ENCODE data around the gene DHDH.

The DHDH gene

DNA sequence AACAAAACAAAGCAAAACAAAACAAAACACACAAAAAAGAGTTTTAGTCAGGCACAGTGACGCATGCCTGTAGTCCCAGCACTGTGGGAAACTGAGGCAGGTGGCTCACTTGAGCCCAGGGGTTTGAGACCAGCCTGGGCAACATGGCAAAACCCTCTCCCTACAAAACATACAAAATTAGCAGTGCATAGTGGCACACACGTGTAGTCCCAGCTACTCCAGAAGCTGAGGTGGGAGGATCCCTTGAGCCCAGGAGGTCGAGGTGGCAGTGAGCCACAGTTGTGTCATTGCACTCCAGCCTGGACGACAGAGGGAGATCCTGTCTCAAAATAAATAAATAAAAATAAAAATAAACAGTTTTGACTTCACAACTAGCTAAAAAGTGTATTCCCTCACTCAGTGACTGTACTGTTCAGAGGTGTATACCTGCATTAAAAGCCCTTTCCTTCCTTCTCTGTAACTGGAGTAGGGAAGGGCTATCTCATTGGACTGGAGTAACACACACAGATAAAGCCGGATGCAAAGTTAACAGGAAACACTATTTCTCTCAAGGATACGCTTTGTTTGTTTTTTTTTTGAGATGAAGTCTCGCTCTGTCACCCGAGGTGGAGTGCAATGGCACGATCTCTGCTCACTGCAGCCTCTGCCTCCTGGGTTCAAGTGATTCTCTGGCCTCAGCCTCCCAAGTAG lies 17.5 kb downstream of the DHDH start:
- DNase-seq, result no peak

DNA sequence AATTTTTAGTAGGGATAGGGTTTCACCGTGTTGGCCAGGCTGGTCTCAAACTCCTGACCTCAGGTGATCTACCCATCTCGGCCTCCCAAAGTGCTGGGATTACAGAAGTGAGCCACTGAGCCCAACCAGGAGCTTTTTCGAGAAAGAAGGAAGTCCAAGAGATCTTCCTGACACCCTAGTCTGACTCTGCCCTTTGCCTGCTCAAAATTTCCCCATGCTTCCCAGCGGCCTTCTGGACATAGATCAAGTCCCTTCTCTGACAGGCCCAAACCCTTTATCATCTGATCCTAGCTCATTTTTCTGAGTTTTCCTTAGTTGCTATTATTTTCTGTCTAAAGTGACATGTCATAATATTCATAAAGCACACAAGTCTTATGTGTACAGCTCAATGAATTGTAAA lies 19.6 kb downstream of the DHDH start:
- DNase-seq, result no peak

DNA sequence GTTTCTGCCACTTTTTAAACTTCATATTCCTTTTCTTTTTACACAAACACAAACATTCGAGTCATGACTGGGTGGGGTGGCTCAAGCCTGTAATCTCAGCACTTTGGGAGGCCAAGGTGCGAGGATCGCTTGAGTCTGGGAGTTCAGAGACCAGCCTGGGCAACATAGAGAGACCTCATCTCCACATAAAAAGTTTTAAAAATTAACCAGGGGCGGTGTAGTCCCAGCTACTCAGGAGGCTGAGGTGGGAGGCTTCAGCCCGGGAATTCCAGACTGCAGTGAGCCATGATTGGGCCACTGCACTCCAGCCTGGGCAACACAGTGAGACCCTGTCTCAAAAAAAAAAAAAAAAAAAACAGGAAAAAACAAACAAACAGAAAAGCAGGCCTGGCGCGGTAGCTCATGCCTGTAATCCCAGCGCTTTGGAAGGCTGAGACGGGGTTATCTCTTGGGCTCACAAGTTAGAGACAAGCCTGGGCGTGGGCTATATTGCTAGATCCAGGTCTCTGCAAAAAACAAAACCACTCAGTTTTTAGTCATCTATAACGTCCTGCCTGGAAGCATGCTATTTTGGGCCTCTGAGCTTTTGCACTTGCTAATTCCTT lies 20.6 kb downstream of the DHDH start:
- DNase-seq, result no peak

DNA sequence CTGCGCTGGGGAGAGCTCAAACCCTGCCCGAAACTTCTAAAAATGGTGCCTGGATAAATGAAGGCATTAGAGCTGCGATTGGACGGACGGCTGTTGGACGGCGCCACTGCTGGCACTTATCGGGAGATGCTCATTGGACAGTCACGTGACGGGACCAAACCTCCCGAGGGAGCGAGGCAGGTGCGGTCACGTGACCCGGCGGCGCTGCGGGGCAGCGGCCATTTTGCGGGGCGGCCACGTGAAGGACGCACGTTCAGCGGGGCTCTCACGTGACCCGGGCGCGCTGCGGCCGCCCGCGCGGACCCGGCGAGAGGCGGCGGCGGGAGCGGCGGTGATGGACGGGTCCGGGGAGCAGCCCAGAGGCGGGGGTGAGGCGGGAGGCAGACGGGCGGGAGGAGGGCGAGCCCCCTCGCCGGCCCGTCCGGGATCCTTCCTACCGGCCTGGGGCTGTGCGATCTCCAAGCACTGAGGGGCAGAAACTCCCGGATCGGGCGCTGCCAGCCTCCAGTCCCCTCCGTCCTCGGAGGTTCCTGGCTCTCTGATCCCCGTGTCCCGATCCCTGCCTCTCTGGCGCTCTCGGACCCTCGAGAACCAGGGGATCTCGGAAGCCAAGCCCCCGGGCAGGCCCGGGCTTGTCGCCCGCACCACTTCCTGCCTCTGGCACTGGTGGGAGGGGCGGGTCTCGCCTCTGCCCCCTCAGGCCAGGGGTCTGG lies 21.3 kb downstream of the DHDH start, which contains the start of gene BAX:
Gene BAX (plus strand): TSS at position 281 of the 713 bp plus-strand sequence. CDS start 54 bp downstream, at position 335.
- peak; percentile 98 for DNase-seq

DNA sequence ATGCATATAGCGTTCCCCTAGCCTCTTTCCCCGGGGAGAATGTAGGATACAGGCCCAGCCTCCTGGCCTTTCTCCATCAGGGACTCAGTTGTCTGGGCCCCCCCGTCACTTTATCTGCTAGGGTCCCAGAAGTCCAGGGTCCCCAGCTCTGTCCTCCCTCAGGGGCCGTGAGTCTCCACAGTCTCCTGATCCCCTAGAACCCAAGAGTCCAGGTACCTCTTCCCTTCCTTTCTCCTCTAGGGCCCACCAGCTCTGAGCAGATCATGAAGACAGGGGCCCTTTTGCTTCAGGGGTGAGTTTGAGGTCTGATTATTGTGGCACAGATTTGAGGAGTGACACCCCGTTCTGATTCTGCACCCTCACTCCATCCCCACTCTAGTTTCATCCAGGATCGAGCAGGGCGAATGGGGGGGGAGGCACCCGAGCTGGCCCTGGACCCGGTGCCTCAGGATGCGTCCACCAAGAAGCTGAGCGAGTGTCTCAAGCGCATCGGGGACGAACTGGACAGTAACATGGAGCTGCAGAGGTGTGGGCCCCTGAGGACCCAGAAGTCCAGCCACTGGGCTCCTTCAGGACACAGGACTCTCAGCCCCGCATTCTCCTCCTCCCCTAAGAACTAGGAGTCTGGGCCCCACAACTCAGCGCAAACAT lies 21.9 kb downstream of the DHDH start:
- DNase-seq, result no peak

DNA sequence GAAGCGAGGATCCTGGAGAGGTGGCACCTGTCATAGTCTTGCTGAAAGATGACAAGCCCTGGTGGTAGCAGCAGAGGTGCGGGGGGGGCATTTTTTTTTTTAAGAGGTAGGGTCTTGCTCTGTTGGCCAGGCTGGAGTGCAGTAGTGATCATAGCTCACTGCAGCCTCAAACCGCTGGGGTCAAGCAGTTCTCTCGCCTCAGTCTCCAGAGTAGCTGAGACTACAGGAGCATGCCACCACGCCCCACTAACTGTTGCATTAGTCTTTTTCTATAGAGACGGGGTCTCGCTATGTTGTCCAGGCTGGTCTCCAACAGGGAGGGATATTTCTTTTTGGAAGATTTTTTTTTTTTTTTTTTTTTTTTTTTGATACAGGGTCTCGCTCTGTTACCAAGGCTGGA lies 24.5 kb downstream of the DHDH start:
- DNase-seq, result no peak

DNA sequence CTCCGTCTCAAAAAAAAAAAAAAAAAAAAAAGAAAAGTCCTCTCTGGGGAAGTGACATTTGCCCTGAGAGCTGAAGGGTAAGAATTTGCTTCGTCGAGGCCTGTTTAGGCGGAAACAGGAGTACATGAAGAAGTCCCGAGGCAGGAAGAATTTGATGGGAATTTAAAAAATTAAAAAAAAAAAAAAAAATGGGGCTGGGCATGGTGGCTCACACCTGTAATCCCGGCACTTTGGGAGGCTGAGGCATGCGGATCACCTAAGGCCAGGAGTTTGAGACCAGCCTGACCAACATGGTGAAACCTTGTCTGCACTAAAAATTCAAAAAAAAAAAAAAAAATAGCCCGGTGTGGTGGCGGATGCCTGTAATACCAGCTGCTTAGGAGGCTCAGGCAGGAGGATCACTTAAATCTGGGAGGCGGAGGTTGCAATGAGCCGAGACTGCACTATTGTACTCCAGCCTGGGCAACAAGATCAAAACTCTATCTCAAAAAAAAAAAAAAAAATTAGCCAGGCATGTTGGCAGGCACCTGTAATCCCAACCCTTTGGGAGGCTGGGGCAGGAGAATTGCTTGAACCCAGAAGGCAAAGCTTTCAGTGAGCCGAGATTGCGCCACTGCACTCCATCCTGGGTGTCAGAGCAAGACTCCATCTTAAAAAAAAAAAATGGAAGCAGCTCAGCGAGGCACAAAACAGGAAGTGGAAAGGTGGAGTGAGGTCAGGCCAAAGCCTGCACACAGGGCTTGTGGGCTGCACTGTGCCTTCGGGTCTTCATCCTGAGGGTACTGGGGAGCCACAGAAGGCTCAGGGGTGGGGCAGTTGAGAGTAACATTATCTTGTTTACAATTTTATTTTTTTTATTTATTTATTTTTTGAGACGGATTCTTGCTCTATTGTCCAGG lies 26.1 kb downstream of the DHDH start:
- DNase-seq, result no peak

DNA sequence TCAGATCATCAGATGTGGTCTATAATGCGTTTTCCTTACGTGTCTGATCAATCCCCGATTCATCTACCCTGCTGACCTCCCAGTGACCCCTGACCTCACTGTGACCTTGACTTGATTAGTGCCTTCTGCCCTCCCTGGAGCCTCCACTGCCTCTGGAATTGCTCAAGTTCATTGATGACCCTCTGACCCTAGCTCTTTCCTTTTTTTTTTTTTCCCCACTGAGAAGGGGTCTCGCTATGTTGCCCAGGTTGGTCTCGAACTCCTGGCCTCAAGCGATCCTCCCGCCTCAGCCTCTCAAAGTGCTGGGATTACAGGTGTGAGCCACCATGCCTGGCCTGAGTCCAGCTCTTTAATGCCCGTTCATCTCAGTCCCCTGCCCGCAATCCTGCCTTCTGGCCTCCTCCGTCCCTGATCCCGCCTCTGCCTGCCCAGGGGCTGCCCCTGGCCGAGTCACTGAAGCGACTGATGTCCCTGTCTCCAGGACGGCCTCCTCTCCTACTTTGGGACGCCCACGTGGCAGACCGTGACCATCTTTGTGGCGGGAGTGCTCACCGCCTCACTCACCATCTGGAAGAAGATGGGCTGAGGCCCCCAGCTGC lies 27.7 kb downstream of the DHDH start:
- DNase-seq, result no peak

DNA sequence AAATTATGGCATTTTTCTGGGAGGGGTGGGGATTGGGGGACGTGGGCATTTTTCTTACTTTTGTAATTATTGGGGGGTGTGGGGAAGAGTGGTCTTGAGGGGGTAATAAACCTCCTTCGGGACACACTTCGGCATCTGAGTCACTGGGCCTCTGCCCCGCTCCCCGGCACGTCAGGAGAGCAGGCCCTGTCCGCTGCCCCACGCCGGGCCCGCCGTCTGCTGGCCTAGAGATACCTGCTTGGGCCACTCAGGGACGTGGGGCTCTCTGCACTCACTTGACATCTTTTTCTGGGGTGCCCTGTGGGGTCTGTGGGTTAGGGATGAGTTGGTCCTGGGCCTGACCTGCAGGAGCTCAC lies 28.2 kb downstream of the DHDH start:
- DNase-seq, result no peak

DNA sequence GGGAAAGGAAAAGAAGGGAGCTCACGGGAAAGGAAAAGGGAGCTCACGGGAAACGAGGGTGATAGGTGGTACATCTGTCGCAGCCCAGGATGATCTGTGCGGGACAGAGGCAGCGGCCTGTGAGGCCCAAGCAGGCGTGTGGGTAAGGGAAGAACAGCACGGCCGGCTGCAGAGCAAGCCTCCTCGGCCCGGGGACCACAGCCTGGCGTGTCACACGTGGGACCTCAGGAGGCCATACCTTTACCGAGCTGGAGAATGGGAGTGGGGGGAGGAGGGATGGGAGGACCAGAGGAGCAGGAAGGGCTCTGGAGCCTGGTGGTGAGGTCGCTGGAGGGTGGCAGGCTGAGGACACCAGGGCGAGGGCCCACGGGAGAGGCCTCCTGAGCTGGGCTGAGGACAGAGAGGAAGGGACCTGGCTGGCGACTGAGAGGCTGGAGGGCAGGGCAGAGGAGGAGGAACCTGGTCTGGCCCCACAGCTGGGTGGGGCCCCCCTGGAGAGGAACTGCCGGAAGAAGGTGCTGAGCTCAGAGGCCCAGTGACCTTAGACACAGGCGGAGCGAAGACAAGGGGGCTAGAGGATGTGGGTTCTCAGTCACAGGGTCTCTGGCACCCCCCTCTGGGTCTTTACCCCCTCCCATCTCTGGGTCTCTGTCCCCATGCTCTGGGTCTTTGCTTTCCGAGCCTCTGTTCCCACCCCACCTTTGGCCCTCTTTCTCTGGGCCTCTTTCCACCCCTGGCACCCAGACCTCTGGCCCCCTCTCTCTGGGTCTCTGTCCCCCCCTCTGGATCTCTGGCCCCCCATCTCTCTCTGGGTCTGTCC lies 28.7 kb downstream of the DHDH start:
- DNase-seq, result no peak

DNA sequence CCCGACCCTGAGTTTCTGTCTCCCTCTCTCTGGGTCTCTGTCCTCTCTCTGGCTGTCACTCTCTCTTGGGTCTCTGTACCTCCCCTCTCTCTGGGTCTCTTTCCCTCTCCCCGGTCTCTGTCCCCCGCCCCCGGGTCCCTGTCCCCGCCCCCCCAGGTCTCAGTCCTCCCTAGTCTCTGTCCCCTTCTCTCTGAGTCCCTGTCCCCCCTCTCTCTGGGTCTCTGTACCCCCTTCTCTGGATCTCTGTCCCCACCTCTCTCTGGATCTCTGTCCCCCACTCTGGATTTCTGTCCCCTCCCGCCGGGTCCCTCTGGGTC lies 29.3 kb downstream of the DHDH start:
- no peak for DNase-seq

DNA sequence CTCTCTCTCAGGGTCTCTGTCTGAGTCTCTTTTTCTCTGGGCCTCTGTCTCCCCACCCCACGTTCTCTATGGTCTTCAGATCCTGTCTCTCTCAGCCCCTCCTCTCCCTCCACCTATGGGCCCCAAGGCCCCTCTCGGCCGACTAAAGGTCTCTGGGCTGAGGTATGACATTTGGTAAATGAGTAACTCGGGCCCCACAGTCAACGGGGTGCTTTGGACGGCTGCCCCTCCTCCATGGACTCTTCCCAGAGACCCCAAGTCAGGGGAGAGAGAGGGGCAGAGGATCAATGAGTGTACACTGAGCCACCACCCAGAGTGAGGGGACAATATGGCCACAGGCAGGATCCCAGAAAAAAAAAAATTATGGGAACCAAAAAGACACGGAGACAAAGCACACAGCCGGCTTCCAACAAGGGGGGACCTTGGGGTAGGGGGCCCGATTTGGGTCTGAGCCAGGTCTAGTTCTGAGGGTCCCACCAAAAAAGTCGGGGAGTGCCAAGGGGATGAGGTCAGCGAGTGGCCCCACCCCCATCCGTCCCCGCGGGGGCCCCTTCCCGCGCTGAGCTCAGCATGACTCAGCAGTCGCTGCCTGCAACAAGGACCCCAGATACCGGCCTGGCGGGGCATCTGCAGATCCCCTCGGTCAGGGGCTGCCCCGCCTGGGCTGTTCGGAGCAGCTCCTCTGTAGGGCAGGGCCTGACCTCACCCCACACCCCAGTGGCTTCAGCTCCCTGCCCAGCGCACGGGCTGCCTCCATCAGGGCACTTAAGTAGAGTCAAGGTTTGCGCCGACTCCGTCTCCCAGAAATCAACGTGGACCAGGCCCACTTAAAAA lies 30.1 kb downstream of the DHDH start:
- peak; percentile 20 for DNase-seq

DNA sequence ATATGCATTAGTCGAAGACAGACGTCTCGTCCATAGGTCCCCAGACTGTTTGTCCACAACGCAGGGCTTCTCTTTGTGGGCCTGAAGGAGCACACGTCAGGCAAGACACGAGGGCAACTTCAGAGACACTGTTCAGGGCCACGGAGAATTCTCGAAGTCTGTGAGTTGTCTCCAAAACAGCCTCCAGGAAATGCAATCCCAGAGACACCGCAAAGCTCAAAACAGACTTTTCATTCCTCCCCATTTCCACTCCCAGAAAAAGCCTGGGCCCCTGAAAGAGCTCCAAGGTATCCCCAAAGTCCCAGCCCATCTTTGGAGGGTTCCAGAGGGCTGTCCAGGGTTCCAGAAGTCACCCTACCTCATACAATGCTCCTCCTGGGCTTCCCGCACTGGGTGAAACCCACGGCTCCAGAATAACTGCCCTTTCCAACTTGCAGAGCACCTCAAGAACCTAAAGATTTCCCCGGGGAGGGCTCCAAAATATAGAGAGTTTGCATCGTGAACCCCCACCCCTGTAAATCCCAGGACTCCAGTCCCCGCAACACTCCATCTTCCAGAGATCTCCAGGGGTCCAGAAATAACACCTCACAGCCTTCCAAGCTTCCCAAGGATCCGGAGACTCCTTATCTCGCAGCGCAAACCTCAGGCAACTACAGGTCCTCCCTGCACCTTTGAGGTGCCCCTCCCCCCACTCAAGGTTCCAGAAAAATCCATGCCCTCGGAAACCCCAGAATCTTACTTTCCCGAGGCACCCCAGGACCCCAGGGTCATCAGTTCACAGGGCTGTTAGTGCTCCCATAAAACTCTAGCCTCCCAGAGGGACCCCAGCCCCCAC lies 30.9 kb downstream of the DHDH start:
- DNase-seq, result no peak

DNA sequence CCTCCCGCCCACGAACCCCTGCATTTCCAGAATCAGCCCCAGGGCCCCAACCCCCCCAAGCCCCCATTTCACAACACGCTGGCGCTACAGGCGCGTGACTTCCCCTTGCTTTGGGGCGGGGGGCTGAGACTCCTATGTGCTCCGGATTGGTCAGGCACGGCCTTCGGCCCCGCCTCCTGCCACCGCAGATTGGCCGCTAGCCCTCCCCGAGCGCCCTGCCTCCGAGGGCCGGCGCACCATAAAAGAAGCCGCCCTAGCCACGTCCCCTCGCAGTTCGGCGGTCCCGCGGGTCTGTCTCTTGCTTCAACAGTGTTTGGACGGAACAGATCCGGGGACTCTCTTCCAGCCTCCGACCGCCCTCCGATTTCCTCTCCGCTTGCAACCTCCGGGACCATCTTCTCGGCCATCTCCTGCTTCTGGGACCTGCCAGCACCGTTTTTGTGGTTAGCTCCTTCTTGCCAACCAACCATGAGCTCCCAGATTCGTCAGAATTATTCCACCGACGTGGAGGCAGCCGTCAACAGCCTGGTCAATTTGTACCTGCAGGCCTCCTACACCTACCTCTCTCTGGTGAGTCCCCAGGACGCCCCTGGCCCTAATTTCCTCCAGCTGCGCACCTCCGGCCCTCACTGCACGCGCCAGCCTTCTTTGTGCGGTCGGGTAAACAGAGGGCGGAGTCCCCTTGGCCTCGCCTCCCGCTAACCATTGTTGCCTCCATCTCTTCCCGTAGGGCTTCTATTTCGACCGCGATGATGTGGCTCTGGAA lies 31.7 kb downstream of the DHDH start, which contains the start of gene FTL:
Gene FTL (plus strand): TSS at position 270 of the 766 bp plus-strand sequence. CDS start 199 bp downstream, at position 469.
- peak; percentile 91 for DNase-seq

DNA sequence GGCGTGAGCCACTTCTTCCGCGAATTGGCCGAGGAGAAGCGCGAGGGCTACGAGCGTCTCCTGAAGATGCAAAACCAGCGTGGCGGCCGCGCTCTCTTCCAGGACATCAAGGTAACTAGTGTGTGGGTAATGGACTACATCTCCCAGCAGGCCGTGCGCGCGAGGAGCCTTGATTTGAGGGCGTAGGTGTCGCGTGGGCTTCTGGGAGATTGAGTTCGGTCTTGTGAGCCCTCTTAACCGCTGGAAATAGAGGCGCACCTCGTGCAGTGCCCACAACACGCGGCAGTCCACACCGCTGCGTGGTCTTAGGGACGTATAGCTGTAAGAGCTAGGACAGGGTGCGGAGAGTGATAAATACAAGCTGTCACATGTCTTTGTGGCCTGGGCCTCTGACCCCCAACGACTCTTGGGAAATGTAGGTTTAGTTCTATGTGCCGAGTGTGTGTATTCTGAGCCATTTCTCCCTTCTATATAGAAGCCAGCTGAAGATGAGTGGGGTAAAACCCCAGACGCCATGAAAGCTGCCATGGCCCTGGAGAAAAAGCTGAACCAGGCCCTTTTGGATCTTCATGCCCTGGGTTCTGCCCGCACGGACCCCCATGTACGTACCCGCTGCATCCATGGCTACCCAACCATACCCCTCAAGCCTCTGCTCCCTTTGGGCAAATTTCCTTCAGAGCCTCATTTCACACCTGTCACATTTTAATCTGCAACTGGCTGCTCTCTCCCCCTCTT lies 32.5 kb downstream of the DHDH start:
- peak; percentile 86 for DNase-seq

DNA sequence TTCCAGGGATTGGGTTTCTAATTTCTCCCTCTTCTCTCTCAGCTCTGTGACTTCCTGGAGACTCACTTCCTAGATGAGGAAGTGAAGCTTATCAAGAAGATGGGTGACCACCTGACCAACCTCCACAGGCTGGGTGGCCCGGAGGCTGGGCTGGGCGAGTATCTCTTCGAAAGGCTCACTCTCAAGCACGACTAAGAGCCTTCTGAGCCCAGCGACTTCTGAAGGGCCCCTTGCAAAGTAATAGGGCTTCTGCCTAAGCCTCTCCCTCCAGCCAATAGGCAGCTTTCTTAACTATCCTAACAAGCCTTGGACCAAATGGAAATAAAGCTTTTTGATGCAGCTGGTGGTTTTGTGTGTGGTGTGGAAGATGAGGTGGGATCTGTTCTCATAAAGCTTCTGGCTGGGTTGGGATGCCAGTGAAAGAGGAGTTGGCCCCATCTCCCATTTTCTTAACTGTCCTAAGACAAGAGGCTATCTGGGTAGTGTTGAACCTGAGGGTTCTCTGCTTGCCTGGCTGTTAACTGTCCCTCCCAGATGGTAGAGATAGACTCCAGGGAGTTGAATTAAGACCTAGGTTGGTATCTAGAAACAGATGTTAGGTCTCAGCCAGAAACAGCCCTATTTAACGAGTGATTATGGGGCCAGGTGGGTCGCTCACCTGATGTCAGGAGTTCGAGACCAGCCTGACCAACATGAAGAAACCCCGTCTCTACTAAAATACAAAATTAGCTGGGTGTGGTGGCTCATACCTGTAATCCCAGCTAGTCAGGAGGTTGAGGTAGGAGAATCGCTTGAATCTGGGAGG lies 33.2 kb downstream of the DHDH start:
- no peak for DNase-seq

Measured in NCI-H2171 (cell line).